GM19328 (cell line): ENCODE results near the gene SHF.

ENCODE experiments used
- ATAC-seq: cut with Tn5 transposase; IDR thresholded peaks from one replicate; pipeline ENCODE4 v1.9.1; 2021; ENCODE audit warnings: mild to moderate bottlenecking, moderate library complexity; ENCODE audit not compliant: unreplicated experiment

SHF gene

DNA sequence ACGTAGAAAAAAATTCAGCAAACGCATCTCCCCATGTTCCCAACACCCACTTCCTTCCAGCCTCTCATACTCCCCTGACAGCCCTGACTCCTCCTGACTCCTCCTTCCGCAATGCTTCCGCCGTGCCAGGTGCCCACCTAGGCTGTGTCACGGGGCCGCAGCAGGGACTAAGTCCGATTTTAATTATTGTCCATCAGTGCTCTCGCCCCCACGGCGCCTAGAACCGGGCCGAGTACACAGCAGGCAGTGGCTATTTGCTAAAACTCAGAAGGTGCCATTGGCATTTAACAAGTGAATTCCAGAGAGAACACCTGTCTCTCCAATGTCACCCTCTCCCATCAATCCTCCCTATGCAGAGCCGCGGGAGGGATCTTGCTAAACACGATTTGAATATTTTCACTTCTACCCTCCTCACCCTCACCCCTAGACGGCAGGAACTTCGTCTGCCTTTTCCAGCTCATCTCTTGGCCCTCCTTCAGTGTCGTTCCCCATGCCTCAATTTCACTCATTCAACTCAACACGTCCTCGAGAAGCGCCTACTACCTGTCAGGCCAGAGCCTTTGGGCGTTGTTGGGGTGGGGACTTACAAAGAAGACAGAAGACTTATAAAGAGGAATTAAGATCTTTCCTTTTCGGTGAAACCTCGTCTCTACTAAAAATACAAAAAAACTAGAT lies 11.5 kb upstream of the SHF start:
- peak; percentile 4 for ATAC-seq

DNA sequence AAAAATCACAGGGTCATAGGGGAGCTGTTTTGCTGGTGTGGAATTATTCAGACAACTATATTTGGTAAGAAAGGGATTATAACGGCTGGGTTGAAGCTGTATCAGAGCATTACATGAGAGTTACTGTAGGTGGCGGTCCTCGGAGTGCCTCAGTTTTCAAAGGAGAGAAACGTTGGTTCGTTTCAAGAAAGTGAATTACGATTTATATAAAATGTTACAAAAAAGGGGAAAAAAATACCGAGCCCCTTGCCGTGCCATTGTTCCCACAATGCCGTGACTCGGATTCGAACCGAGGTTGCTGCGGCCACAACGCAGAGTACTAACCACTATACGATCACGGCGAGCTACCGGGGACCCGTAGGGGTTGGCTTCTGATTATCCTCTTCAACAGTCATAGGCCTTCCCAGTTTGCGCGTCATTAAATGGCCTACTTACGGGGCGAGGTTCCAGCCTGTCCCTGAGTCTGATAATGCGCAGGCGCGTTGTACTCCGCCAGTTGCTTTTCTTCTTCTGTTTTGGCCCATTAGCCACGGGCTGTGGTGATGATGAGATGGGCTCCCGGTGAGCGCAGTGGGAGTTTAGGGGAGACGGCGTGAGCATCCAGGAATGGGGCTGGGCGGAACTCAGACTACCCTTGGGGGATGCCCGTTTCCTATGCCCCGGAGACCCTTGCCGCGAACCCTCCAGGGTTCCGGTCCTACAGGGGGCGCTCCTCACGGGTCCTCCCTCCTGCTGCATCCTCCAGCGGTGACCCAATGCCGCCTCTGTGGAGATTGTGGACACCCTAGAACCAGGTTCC lies 10.8 kb upstream of the SHF start:
- ATAC-seq: peak; percentile 57

DNA sequence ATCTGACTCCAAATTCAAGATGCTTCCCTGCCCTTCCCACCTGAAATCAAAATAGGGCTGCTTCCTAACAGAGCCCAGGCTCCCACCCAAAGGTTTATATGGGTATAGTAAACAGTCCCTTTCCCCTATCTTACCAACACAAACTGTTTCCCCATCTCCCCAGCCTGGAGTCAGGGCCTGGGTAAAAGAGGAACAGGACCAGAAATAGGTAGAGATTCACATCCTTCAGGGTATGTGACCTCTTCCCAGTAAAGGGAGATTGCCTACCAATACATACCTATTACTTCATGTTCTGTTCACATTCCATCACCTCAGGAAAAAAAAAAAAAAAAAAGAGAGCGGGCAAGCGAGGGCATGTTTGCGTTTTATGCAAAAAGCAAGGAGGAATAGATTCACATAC lies 9.7 kb upstream of the SHF start:
- ATAC-seq: no peak

DNA sequence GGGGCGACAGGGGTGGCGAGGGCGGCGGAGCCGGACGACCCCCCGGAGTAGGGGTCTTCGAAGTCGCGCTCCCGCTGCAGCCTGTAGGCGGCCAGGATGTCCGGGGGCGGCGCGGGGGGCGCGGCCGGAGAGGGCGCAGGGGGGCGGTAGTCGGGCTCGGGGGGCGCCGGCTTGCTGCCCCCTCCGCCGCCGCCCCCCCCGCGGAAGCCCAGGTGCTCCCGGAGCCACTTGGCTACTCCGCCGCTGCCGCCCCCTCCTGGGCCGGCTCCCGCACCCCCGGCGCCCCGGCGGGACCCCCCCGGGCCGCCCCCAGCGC lies 230 bp downstream of the SHF start:
- no peak for ATAC-seq

DNA sequence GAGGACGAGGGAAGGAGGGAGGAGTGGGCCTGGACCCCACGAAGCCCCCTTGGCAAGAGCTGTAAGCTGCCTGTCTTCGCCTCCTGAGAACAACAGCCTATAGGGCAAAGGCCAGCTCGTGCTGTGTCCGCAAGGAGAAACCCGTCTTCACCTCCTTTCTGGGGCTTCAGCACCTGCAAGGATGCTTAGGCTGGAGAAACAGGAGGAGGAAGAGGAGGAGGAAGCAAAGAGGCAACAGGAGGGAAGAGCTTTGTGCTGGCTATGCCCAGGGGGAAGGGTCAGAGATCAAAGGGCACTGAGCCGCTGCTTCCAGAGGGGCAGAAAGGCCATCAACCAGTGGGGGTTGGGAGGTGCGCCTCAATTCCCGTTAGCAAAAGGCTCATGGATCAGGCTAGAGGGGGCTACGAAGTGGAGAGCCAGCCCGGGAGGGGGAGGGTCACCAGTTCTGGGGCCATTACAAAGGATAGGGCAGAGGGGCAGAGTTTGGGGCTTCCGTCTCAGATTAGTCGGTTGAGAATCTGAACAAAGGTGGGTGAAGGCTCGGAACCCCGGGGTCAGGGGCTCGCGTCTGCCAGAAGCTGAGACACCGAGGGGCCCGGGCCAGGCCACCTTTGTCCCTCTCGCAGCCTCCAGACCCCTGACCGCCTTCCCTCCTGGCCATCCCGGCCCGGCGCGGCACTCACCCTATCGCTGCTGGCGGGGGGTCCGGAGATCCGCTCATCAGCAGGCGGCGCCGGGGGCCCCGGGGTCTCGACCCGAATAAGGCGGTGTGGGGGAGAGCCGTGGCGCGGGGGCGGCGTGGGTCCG lies 792 bp downstream of the SHF start:
- ATAC-seq: no peak

DNA sequence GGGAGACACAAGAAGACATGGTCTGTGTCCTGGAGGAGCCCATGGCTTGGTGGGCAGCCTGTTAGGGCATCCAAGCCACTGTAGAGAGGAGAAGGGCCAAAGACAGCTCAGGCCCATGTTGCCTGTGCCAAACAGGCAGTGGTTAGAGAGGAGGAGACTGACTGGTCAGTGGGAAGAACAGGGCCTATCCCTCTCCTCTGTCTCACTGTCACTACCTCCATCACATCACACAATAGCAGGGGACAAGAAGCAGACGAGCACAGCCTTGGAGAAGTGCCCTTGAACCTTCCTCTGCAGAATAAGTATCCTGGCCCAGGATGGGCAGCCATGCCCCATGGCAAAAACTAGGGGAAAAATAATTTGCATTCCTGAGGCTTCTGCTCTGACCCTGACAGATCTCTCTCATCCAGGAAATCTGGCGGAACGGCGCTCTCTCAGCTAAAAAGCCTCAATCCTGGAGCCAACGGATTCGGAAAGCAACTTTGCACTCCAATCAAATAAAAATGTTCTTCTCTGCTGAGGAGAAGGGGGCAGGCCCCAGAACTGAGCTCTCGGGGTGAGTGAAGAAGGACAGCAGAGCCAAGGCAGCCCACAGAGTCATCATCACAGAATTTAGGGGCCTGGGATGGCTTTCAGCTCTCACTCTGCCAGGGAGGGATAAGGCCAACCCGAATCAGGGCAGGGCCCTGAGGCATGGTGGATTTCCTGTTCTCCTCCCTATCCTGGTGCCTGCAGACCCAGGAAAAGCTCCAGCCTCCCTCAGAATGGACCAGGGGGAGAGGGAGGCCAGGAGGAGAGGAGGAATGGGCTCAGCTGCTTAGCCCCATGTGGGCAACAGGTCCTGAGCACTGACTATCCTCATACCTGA lies 1.6 kb downstream of the SHF start:
- no peak for ATAC-seq

DNA sequence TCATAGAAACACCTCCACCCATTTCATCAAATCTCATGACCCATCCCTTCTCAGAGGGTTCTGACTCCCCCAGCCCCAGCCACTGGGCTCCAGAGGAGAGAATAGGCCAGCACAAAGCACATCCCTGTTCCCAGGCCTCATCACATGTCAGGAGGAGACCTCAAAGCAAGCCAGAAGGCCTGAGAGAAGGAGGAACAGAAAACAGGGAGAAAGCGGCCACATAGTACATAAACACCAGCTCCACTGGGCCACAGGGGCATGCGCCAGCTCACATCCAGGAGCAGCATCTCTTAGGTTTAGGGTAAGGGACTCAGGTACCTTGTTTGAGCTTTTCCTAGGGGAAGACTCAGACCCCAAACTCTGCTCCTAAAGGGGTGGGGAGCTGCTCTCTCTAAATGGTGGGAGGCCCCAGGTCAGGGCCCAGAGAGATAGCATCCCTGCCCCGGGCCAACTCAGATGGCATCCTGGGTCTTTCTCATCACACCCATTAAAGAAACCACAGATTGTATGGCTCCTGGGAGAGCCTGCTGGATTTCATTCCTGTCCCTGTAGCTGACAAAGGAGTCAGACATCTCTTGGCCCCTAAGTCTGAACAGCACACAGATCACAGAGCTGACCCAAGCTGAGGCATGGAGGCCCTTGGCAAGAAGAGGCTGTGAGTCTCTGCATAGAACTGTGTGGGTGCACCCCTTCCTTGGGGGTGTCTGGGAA lies 2.5 kb downstream of the SHF start:
- ATAC-seq: no peak

DNA sequence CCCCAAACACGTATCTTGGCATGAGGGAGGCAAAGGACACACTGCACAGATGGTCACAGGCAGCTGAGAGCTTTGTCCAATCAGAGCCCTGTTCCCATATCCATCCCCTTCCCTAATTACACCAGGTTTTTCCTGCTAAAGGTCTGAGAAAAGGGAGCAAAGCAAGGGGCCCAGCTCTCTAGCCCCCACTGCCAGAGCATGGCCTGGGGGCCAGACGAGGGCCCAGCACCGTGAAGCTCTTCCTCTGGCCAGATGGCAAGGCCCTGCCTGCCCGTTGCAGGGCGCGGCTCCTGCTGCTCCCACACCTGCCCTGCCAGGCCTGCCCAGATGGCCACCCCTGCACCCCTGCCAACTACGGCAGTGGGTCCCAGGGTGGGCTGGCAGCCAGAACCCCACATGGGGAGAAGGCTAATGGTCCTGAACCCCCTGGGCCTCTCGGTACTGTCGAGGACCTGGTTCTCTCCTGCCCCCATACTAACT lies 3.2 kb downstream of the SHF start:
- no peak for ATAC-seq

DNA sequence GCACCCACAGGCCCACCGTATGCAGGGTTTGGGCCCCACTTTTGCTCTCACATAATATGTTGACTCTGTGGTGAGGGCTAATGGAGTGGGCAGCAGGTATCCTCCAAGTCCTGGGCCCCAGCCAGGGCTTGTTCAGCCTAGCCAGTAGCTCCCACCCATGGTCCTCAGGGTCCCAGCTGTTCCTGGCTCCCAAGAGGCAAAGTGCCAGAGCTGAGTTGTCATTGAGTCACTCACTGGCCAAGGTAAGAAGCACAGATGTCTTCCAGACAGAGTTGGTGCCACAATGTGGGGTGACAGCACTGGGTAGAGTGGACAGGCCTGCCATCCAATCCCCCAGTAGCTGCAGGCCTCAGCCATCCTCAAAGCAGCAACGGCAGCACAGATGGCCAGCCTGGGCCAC lies 4.3 kb downstream of the SHF start:
- no peak for ATAC-seq

DNA sequence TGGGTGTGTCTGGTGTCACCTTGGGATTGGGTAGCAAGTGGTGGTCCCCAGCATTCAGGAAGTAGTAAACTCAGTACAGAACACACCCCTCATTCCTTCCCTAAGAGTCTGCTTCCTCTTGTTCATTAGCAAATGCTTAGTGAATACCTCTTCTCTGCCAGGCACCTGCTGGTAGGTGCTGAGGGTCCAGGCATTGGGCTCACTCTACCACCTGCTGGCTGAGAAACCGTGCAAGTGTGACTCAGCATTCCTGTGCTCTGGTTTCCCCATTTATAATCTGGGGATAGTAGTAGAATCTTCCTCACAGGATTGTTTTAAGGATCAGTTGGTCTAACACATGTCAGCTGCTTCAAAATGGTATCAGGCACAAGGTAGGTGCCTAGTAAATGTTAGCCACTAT lies 4.8 kb downstream of the SHF start:
- ATAC-seq: no peak

DNA sequence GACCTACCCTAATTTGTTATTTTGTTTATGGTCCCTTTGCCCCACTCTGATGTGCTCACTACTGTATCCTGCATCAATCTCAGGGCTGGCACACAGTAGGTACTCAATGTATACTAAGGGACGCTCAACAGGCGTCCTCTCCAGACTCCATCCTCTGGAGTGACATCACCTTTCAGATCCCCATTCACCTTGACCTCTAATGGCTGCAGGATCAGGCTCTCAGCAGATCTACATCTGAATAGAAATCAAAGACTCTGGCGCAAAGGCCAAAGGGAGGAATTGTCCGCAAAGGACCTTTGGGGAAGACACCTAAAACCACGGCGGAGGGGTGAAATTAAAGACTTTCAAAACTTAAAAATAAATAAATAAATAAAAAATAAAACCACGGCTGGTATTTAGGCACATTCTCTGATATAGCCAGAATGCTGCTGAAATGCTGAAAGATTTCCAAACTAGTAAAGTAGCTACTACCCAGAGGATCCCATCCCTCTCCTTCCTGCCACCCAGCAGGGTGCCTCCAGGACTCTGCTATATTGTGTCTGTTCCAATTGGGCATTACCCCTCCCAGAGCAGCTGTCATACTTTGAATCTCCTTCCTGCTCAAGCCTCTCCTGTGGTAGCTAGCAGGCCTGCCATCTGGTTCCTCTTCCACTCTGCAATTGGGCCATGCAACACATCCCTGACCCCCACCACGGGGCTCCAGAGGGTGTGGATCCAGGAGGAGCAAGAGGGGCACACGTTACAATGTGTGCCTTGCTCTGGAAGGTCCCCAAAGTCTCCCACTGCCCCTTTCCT lies 6.1 kb downstream of the SHF start:
- no peak for ATAC-seq

DNA sequence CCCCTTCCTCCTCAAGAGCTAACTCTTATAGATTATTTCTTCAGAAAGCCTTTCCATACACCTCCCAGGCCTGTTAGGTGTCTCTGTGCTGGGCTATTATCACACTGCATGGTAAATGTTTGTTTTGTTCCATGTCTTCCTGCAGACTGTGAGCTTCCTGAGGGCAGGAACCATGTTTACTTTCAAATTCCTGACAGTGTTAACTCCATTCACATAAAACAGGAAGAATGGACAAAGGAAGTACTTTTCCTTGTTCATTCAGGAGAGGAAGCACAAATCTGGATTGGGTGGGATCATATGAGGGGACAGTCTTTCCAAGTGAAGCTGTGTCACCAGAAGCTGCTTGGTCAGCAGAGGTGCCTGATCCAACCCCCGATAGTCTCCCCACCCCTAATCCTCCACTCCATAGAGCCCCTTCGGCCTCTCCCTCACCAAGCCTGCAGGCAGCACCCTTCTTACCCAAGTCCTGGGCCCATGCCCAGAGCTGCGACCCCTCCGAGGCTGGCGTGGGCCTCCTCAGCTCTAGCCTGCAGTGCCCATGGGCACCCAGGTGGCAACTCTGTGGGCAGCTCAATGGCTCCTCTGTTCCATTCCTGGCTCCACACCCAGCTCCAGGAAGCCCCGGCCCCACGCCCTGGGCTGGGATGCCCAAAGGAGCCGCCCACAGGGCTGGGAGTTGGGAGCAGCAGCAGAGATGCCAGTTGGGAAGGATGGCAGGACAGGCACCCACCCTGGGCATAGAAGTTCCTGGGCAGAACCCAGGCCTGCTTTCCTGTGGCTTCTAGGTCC lies 6.9 kb downstream of the SHF start:
- no peak for ATAC-seq

DNA sequence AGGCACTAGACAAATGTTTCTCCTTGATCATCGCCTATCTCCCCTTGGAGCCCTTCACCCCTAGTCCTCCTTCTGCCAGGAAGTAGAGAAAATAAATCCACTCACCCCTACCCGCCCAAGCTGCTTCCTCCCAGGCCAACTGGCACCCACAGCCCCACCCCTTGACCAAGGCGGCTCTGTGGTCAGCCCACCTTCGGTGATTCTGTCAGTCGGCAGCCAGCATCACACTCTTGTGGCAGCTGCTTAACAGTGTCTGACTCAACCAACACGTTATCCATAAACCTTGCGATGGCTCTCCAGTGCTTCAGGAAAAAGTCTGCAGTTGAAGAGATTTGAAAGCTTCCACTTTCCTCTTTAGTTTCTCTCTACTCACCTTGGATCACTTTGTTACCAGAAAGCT lies 7.6 kb downstream of the SHF start:
- ATAC-seq: no peak

DNA sequence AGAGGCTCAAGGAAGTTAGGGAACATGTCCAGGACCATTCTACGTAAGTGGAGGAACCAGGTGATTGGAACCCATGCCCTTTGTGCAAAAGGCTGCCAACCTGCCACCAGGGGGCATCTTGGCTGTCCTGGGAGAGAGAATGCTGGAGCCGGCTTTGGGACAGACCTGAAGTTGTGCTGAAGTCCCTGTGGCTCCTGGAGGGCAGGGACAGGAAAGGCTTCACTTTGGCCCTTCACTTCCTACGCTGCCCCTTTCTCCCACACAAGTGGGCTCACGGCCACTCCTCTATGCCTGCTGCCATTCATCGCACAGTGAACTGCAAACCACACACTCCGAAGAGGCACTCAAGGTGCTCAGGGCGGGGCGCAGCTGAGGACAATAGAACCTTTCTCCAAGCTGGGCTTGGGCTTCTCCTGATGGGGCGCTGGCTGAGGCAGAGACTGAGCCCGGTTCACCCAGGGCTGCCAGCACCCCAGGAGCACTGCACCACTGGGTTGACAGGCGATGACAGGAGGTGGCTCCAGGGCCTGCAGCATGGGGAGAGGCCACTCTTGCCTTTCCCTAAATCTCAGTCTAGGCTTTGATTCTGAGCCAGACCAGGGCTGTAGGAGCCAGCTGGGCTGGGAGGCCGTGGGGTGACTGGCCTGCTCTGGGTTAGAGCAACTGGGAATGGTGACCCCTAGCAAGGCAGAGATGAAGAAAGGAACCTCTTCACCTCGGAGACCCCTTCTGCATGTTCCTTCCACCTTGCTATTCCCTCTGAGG lies 8.4 kb downstream of the SHF start:
- ATAC-seq: no peak

DNA sequence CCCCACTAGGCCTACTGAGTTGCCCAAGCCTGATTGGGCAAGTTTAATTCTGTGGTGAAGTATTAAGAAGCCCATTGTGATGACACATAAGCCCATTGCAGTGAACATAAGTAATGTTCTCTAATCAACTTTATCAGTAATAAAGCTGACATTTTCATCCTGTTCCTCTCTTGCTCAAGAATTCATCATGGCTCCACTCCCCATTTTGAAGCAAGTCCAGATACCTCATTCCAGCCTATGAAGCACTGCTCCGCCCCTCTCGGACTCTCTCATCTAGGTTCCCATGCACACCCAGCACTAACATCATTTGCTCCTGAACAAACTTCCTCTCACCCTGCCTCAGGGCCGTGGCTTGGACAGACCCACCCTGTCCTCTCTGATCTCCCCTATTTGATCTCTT lies 10.5 kb downstream of the SHF start:
- ATAC-seq: no peak

DNA sequence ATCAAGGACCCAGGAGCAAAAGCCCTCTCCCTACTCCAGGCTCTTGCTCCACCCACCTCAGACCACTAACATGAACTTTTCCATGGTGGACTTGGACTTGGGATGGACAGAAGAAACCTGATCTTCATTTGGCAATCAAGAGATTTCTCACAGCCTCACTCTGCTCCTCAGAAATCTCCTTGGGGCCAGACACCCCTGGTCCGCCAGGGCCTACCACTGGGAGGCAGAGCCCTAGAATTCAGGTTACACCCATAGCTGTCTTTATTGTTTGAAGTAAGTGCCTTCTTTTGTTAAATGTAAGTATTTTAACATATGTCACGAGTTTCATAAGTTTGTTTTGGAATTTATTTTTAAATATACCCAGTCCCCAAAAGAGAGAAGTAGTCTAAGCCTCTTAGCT lies 13.2 kb downstream of the SHF start:
- no peak for ATAC-seq

DNA sequence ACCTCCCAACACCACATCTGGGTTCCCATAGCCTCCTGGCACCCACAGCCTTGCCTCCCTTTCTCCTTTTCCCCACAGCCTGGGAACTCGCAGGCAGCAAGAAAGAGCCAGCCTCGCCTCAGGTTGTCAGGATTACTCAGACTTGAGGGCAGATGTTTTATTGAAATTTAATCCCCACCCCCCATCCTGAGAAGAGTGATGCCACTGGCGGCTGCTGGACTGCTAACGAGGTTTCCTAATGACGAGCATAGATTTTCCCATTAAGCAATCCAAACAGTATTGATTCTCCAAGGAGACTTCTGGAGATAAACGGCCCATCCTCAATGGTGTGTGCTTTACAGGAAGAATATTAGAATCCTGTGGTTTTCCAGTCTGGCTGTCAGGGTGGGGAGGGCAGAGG lies 13.7 kb downstream of the SHF start:
- no peak for ATAC-seq

DNA sequence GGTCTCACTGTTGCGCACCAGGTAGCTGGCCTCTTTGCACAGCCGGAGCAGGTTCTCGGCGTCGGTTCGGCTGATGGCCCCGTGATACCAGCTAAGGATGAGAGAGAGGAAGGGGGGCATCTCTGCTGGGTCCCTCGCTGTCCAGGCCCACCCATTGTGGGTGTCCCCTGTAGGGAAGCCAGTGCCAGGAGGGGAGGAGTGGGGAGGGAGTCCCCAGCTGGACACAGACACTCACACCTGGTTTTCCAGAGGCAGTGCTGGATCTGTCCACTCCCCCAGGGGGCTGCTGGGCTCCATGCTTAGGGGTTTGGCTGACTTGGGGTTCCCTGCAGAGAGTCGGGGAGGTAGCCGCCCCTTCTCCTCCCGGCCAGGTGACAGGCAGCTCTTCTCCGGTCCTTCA lies 15.9 kb downstream of the SHF start:
- no peak for ATAC-seq
